ENCODE data around the gene RNF151.

- no peak for TF ChIP-seq CTCF (IDR thresholded peaks at IDR 0.05; ENCODE audit: low read depth, low read length)
- no peak for TF ChIP-seq EZH2phosphoT487 (IDR thresholded peaks at IDR 0.05; ENCODE audit: low read depth)
Measured at GRCh38 chr16:1968146-1968953, 1.7 kb downstream of the RNF151 start.

Measured in OCI-LY3 (cell line).